ENCODE measurements around the gene CLCN2.

The CLCN2 gene

GRCh38 chr3:184361532-184361931, at the start of gene CLCN2, which contains the start of gene POLR2H:
Gene CLCN2, minus strand, starts transcription at chr3:184361605. Its CDS starts 126 bp downstream, at chr3:184361479.
Gene POLR2H, plus strand, starts transcription at chr3:184361710. Its CDS starts 1,783 bp downstream, at chr3:184363493.
- peak; percentile 40 to 79 (median 74) for DNase-seq

- DNase-seq, result no peak
These were observed 48.6 kb upstream of the CLCN2 start for GRCh38 chr3:184409946-184410500.

- no peak for DNase-seq
These were observed 48.0 kb upstream of the CLCN2 start for GRCh38 chr3:184409331-184409926.

- no peak for DNase-seq
These were observed 43.9 kb upstream of the CLCN2 start for GRCh38 chr3:184405075-184406030.

GRCh38 chr3:184399410-184399809, 38.0 kb upstream of the CLCN2 start:
- no peak for DNase-seq

- no peak for DNase-seq
These were observed 33.9 kb upstream of the CLCN2 start for GRCh38 chr3:184395320-184395660.

- no peak for DNase-seq
These were observed 29.9 kb upstream of the CLCN2 start for GRCh38 chr3:184391266-184391665.

GRCh38 chr3:184389935-184390528, 28.6 kb upstream of the CLCN2 start:
- DNase-seq, result no peak

- no peak for DNase-seq
These were observed 28.0 kb upstream of the CLCN2 start for GRCh38 chr3:184389384-184389783.

- DNase-seq, result no peak
These were observed 27.5 kb upstream of the CLCN2 start for GRCh38 chr3:184388936-184389230.

- no peak for DNase-seq
These were observed 26.9 kb upstream of the CLCN2 start for GRCh38 chr3:184388164-184388935.

GRCh38 chr3:184387174-184387714, 25.8 kb upstream of the CLCN2 start:
- DNase-seq, result no peak

- no peak for DNase-seq
These were observed 24.8 kb upstream of the CLCN2 start for GRCh38 chr3:184386047-184386806.

- no peak for DNase-seq
These were observed 23.5 kb upstream of the CLCN2 start for GRCh38 chr3:184384856-184385422.

GRCh38 chr3:184384342-184384741, 22.9 kb upstream of the CLCN2 start:
- no peak for DNase-seq

- no peak for DNase-seq
These were observed 21.8 kb upstream of the CLCN2 start for GRCh38 chr3:184383033-184383740.

- no peak for DNase-seq
These were observed 21.1 kb upstream of the CLCN2 start for GRCh38 chr3:184382326-184383032.

- no peak for DNase-seq
These were observed 20.1 kb upstream of the CLCN2 start for GRCh38 chr3:184381261-184382224.

Data from NCI-H1417 (cell line).